Glomerular endothelial cell (primary cell): ENCODE results near the gene ERMP1. TPM values are rescaled to one million over a fixed set of nuclear protein-coding genes. Genes with fewer than 3 reads are reported as not detected.
A peak's percentile ranks its signal among the peaks of the same experiment; 100 is the strongest.

Experiments used
- DNase-seq: peaks from one replicate; pipeline ENCODE4 v3.0.0-alpha.2; 2011; ENCODE audit warnings: low read depth, low spot score; ENCODE audit errors: extremely low read depth
- total RNA-seq: library from RNA; depleted of rRNA; stranded (reverse); fragments of >200 nt; gene quantifications from 2 replicates; pipeline ENCODE4 v1.2.3, GENCODE V29; 2015

ERMP1 gene
- total RNA-seq, 1 donor from 2014 or later = 39.1 TPM

DNA sequence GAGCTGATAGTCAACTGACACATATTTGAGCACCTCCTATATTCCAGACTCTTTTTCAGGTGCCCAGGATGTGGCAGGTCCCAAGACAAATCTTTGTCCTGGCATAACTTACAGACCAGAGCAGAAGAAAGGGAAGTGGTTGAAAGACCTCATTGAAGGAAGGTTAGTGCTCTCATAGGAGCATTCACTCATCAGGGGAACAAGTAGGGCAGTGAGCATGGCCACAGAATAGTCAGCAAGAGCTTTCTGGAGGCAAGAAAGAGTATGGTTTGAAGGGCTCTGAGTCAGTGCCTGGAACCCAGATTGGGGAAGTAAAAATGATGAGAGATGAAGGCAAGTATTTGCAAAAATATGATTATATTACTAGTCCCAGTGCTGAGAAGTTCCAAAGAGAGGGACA, 25.0 kb upstream of the ERMP1 start:
- no peak for DNase-seq

DNA sequence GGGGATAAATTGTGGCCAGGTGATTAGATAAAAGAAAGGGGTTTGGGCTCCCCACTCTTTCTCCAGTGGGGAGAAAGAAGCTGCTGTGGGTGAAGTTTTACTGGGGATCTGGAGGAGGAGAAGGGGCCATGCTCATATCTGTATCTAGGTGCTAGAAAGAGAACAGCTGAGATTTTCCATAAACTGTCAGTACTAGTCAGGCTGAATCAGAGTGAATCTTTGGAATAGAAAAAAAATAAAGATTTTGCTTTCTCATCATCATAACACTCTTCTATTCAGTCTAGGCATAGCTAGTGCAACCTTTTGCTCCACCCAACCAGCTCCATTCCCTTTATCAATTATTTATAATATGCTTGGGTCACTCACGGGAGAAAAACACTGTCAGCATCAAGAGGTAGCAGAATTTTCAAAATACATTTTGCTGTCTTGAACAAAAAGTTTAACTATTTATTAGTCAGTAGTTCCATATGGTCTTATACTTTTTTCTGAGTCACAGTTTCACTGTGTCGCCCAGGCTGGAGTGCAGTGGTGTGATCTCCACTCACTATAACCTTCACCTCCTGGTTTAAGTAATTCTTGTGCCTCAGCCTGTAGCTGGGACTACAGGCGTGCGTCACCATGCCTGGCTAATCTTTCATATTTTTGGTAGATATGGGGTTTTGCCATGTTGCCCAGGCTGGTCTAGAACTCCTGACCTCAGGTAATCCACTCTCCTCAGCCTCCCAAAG, 21.3 kb upstream of the ERMP1 start:
- DNase-seq = no peak

DNA sequence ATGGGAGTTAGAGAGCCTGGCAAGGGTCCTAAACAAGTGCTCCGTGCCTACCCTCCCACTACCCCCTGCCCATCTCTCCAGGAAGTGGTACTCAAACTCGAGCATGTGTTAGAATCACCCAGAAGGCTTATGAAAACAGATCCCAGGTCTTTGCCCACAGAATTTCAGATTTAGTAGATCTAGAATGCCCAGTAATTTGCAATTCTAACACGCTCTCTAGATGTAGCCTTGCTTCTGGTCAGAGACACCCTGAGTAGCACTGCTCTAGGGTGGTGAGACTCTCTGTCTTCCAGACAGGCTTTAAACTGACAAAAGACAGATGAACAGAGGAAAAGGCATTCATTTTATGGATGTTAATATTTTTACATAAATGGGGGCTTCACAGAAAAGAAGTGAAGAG, 20.7 kb upstream of the ERMP1 start:
- DNase-seq = no peak

DNA sequence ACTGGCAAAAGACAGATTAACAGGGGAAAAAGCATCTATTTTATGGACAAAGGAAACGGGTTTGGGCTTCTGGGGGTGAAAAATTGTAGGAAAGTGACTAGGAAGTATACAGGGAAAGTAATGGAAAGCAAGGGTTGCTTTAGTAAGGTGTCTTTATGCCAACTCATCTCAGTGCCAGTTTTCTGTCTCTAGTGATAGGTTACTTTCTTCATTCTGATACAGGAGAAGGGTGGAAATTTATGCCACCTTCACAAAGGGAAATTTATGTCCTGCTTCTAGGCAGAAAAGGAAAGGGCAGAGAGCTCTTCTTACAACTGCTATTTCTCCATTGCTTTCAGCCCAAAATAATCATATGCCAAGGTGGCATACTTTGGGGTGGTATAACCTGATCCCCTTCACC, 20.1 kb upstream of the ERMP1 start:
- no peak for DNase-seq

DNA sequence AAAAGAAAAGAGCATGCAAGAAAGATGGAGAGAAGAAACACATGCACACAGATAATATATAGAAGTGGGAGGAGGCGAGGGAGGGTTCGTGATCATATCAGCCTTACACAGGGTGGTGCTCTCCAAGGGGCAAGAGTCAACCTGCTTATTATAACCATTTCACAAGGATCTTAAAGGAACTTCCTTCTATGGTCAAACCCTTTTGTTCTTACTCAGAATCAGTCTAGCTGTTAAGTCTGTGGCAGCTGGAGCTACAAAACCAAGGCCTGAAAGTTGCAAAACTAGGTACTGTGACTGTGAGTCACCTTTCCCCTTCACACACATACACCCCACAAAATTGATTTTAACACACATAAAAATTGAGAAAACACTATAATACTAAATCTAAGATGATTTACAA, 18.5 kb upstream of the ERMP1 start:
- DNase-seq = no peak

DNA sequence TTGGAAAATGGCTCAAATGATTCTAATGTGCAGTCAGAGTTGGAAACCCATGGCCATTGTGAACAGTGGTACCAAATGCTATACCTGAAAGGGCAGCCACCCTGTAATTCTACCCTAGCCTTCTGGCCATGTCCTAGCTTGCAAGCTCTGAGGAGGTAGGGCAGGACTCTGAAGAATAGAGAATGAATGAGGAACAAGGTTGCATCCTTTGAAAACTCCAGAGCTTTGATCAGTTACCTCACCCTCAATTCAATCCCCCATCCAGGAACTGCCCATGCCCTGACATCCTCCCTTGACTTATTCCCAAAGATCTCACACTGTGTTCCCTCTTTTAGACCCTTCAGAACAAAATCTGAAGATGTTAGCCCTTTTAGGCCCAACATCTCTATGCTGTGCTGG, 17.8 kb upstream of the ERMP1 start:
- no peak for DNase-seq

DNA sequence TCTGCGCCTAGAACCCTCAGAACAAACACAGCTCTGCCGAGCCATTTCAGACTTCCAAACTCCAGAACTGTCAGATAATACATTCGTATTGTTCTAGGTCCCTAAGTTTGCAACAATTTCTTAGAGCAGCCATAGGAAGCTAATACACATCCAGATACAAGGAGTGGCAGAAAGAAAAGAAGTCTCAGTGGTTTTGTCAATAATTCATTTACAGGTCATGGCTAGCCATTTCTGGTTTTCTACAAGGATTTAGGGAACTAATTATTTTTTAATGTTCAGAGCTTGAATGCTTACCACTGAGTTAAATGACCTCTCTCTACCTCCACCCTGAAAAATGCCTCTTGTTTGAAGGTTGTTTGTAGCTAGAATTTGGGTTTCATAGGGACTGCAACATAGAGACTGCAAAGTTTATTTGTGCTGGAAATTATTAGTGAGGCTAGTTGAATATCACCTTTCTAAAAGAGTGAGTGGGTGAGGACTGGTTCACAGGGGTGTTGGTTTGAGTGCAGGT, 15.5 kb upstream of the ERMP1 start:
- no peak for DNase-seq

DNA sequence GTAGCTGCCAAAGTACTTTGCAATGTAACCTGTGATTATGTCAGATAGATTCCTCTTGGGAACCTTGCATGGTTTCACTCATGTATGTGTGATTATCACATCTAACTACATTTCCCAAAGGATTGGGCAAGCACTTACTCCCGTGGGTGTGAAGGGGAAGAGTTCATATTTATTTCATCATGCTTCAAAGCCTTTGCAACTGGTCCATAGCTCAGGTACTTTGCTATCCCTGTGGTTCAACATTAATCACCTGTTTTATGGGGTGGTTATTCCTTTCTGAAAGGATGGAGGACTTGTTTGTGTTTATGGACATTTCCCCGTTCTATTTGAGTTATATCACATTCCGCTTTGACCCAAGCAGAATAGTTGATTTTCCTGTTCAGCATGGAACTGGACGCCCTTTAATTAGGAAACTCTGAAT, 13.6 kb upstream of the ERMP1 start:
- no peak for DNase-seq

DNA sequence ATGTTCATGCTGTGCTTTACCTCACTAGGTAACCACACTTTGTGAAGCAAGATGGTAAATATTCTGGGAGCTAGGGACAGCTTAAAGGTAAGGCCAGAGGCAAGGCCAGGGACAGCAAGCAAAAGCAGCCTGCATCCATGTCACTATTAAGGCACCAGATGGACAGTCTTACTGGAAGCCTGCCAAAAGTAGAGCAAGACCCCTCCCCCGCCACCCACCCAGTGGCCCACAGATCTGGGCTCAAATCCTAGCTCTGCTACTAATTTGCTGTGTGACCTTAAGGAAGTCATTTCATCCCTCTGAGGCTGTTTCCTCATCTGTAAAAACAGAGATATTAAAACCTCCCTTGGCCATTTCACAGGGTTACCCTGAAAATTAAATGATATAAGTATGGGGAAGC, 13.2 kb upstream of the ERMP1 start:
- DNase-seq = no peak

DNA sequence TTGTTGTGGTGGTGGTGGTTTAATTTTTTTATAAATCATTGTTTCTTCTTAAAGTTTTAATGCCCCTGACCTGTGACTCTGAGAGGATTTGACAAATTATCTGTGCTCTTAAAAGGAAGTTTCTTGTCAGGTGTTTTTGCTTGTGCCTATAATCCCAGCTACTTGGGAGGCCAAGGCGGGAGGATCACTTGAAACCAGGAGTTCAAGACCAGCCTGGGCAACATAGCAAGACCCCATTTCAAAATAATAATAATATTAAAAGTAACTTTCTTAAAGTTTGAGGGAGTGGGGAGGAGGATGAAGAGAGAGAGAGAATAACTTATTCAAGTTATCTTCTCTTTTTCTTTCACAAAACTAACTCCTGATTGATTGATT, 12.2 kb upstream of the ERMP1 start:
- no peak for DNase-seq

DNA sequence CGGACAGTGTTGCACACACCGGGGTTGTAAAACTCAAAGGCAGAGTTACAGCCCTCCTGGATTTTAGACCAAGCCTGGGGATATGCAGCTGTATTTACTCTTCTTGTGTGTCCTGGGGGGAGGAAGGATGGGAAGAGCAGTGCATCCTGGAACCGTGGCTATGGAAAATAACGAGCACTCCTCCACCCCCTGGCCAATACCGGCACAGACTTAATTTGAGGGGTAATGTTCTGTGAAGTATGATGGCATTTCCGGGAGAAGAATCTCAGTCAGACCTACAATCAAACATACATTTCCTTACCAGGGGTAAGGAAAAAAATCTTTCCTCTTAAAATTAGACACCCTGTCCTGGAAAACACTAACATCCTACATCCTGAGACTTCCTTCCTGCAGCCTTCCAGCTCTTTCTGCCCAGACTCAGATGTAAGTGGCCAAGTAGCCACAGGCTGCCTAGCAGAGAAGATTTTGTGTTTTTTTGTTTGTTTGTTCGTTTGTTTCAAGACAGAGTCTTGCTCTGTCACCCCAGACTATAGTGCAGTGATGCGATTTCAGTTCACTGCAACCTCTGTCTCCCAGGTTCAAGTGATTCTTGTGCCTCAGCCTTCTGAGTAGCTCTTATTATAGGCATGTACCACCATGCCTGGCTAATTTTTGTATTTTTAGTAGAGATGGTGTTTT, 11.0 kb upstream of the ERMP1 start:
- DNase-seq = peak; percentile 29

DNA sequence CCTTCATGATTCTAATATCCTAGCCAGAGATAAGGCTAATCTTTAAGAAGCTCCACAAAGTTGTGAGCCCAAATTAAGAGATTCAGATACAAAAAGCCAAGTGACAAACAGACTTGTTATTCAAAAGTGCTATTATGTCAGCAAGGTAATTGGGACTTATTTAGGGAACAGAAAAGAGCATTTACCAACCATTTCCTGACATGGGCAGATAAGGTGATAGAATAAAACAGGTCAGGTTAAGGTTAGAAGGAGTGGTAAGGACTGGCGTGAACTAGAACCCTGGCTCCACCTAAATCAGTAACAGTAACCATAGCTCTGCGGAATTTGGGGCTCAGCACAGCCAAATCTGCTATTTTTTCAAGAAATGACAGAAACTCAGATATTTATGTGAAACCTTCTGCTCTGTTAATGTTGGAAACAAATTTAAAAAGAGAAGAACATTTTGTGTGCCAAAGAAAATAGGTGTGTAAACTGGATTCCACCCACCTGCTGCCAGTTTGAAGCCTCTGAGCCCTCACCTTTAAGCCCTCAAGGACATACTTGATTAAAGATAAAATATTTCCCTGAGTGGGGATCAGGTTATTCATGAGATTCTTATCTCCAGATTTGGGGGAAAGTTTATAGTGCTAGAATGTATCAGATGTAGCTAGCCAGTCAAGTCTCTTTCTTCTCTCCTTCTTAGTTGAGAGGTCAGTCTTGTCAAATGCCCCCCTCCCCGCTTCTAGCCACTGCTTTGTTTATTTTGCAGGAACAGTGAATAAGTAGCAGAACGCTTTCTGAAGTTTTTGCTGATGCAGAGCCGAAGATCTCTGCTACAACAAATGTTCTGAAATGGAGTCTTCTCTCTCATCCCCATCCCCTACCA, 10.2 kb upstream of the ERMP1 start:
- DNase-seq = no peak

DNA sequence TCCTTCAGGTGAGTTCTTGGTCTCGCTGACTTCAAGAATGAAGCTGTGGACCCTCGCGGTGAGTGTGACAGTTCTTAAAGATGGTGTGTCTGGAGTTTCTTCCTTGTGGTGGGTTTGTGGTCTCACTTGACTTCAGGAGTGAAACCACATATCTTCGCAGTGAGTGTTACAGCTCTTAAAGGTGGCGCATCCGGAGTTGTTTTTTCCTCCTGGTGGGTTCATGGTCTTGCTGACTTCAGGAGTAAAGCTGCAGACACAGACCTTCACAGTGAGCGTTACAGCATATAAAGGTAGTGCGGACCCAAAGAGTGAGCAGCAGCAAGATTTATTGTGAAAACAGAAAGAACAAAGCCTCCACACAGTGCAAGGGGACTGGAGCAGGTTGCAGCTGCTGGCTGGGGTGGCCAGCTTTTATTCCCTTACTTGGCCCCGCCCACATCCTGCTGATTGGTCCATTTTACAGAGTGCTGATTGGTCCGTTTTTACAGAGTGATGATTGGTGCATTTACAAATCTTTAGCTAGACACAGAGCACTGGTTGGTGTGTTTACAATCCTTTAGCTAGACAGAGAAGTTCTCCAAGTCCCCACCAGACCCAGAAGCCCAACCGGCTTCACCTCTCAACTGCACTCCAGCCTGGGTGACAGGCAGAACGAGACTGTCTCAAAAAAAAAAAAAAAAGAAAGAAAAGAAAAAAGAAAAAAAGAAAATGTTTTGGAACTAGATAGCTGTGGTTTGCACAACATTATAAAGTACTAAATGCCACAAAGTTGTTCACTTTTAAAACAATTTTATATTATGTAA, 9.1 kb upstream of the ERMP1 start:
- no peak for DNase-seq

DNA sequence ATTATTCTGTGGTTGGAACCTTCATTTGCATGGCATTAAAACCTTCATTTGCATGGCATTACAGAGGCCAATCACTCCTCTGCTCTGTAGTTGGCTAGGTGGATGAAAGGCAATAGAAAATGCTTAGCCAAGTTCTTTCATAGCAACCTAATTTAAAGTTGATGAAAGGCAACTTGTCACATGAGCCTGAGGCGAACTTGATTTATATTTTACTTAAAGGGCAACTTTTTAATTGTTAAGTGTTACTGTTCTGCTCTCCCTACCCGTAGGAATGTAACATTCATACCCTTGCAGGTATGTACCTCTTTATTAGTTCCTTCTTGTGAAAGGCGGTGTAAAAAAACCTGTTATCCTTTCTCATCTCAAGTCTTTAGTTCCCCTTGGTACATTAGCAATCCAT, 7.9 kb upstream of the ERMP1 start:
- no peak for DNase-seq

DNA sequence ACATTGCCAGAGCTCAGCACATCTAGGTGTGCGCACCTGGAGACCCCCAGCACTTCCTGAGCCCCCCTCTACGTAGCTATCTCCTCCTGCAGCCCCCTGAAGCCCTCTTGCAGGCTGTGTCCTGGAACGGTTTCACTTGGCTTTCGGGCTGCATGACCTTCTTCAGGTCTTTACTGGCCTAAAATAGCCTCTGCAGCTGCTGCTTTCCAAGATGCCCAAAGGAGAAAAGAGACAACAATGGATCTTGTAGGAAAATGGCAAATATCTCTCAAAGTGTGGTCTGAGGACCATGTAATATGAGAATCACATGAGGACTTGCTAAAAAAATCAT, 6.6 kb upstream of the ERMP1 start:
- no peak for DNase-seq

DNA sequence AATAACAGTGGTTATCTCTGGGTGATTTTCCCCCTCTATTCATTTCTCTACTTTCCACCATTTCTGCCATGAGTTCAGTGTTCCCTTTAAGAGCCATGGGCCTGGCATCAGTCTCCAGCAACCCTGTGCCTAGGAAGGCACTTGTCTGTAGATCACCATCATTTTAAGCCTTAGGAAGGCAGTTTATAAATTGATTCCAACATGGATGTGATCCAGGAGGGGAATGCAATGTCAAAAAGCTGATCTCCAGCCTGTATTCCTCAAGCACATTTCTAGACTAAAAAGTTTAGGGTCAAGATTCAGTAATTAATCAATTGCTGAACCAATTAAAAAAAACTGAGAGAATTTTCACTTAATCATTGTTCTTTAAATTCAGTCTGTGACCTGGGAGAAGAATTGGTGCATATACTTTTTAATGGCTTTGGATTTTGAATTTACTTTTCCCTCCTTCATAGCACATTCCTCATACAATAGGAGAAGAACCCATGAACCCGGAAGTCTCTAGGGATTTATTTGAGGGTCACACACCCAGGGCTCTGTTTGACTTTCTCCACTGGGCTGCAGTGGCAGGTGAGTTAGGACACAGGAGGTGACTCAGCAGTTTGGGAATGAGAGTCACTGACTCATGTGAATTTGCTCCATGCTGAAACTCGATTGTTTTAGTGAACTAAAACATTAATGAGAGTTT, 6.1 kb upstream of the ERMP1 start:
- peak; percentile 45 for DNase-seq

DNA sequence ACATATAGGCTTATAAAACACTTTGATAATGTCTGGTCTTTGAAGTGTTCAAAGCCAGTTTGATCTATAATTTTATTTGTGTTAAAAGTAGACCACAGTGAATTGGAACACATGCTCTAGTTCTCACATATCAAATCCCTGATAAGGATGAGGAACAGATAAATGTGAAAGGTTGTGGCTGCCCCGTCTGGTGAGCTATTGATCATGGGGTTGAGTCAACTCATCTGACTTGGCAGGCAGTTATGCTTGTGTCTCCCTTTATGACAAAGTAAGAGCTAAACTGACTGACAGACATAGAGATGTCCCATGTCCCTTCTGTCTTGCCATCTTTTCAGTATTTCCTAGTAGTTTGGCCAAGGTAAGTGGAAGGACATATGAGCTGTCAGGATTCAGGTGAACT, 2.9 kb upstream of the ERMP1 start:
- no peak for DNase-seq

DNA sequence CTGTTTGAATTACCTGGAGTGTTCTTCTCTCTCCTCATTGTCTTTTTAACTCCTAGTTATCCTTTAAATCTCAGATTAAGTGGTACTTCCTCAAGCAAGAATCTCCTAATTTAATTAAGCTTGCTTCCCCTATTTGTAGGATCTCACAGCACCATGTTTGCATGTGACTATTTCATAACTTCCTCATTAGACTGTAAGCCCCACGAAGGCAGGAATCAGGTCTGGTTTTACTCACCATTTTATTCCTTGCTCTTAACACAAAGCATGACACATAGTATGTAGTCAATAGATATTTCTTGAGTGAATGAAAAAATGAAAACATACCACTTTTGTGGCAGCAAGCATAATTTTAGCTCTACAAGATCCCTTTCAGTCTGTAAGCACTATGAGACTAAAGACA, 1.3 kb upstream of the ERMP1 start:
- DNase-seq = no peak

DNA sequence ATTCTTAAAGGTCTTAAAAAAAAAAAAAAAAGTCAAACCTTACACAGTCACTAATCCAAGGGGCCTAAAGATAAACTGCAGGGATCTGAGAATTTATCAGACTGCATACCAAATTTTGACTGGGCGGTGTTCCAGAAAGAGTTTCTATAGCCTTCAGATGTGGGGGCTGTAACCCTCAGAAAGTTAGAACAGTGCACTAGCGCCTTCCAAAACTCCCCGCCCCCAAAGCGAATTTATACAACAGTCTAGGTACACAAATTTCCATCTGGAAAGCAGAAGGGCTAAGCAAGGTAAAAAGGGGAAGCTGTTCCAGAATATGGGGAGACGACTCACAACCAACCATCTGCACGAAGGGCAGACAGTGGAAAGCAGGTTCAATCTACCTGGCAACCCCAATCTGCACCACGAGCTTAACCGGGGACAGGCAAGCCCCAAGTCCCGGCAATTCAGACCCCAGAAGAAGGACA, 813 bp downstream of the ERMP1 start:
- no peak for DNase-seq
